ENCODE results near the gene NKIRAS2. TPM values are rescaled to one million over a fixed set of nuclear protein-coding genes. Genes with fewer than 3 reads are reported as not detected.
"Not testable (repeated sequence)": the region's sequence is repeated elsewhere in the genome, so short reads cannot be mapped to it uniquely, and the experiment has no call there.

Gene NKIRAS2
- total RNA-seq, 2 donors from 2014 or later: 64.8 to 69.8 TPM

- peaks cover 0 to 24% of the 10 kb centered on the region in 2 donors for H3K4me1 ChIP-seq
- no peak overlapping the region for H3K27ac ChIP-seq
- TF ChIP-seq, protein P1, sequence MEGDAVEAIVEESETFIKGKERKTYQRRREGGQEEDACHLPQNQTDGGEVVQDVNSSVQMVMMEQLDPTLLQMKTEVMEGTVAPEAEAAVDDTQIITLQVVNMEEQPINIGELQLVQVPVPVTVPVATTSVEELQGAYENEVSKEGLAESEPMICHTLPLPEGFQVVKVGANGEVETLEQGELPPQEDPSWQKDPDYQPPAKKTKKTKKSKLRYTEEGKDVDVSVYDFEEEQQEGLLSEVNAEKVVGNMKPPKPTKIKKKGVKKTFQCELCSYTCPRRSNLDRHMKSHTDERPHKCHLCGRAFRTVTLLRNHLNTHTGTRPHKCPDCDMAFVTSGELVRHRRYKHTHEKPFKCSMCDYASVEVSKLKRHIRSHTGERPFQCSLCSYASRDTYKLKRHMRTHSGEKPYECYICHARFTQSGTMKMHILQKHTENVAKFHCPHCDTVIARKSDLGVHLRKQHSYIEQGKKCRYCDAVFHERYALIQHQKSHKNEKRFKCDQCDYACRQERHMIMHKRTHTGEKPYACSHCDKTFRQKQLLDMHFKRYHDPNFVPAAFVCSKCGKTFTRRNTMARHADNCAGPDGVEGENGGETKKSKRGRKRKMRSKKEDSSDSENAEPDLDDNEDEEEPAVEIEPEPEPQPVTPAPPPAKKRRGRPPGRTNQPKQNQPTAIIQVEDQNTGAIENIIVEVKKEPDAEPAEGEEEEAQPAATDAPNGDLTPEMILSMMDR (IDR thresholded peaks at IDR 0.05): no peak
- peaks cover 55% of the 10 kb centered on the region for H3K36me3 ChIP-seq
- no peaks in the 10 kb centered on the region for H3K27me3 ChIP-seq
- no peak for DNase-seq (ENCODE audit: low spot score)
- no peaks in the 10 kb centered on the region for H3K9me3 ChIP-seq
- no peak overlapping the region for H3K4me3 ChIP-seq
Measured at GRCh38 chr17:42001729-42002128, 18.2 kb upstream of the NKIRAS2 start.

DNA sequence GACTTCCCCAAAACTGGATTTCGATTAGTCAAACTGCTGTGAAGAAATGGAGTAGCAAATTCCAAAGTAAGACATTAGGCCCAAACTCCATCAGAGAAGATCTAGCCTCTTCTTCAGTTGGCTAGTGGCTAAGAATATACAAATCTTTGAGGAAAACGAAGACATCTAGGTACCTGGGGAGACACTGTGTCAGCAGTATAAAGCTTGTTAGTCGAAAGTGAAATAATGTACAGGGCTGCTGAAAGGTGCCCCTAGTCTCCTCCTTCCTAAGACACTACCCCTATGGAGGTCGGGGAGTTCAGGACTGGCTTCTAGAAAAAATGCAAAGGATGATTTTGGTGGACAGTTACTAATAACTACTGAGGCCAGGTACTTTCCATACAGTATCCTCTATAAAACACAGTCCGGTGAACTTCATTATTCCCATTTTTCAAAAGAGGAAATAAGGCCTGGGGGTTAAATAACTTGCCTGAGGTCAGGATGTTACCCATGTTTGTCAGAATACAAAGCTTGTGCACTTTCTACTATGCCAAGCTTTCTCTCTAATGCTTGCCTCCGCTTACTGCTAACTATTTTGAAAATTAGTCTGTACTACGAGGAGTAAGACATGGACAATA lies 17.6 kb upstream of the NKIRAS2 start:
- Histone ChIP-seq H3K4me1 (peaks cover 0 to 30% of the 10 kb centered on the region in 2 donors), H3K27ac (no peak overlapping the region), H3K9me3 (no peaks in the 10 kb centered on the region), H3K36me3 (peaks cover 49% of the 10 kb centered on the region), H3K4me3 (no peak overlapping the region), H3K27me3 (no peaks in the 10 kb centered on the region)
- TF ChIP-seq, protein P1 (IDR thresholded peaks at IDR 0.05): no peak
- no peak for DNase-seq (ENCODE audit: low spot score)

GRCh38 chr17:42002792-42003301 lies 17.0 kb upstream of the NKIRAS2 start:
- Histone ChIP-seq H3K27ac (no peak overlapping the region), H3K4me3 (no peak overlapping the region), H3K36me3 (peaks cover 43% of the 10 kb centered on the region), H3K4me1 (peaks cover 0 to 35% of the 10 kb centered on the region in 2 donors), H3K9me3 (no peaks in the 10 kb centered on the region), H3K27me3 (no peaks in the 10 kb centered on the region)
- TF ChIP-seq, protein P1 (IDR thresholded peaks at IDR 0.05): no peak
- DNase-seq (ENCODE audit: low spot score): no peak

DNA sequence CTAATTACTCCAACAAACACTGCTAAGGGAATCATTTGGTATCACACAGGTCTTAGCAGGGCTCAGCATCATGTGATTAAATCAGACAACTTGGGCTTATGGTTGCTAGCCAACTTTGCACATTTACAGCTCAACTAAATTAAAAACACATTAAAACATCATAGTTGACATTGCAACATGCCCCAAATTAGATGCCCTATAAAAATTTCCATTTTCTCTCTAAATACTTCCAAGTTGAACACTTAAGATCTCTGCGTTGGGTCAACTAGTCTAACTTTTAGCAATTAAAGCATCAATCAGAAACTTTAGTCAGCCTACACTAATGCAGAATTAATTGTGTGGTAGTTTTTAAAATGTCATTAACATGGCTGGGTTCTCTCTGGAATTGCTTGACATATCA lies 14.7 kb upstream of the NKIRAS2 start:
- Histone ChIP-seq H3K4me3 (no peak overlapping the region), H3K36me3 (peaks cover 20% of the 10 kb centered on the region), H3K4me1 (peaks cover 0 to 52% of the 10 kb centered on the region in 2 donors), H3K9me3 (no peaks in the 10 kb centered on the region), H3K27me3 (no peaks in the 10 kb centered on the region), H3K27ac (no peak overlapping the region)
- TF ChIP-seq, protein P1 (IDR thresholded peaks at IDR 0.05): no peak
- DNase-seq (ENCODE audit: low spot score): no peak

DNA sequence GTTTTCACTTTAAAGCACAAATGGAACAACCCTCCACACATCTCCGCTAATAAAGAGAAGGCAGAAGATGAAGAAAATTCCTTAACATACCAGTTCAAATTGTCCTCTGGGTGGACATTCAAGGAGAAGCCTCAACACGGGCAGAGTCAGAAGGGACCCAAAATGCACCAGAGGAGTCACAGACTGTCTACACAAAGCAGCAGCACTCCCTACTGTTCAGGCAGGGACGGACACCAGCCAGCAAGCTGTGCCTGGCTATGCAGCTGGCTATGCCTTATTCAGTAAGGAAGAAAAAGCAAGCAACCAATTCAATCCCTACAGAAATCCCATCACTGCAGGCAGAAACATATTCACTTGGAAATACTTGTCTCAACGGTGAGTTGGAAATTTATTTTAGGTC lies 10.7 kb upstream of the NKIRAS2 start:
- Histone ChIP-seq H3K9me3 (no peaks in the 10 kb centered on the region), H3K36me3 (no peaks in the 10 kb centered on the region), H3K4me3 (no peak overlapping the region), H3K27me3 (no peaks in the 10 kb centered on the region), H3K4me1 (peaks cover 0 to 79% of the 10 kb centered on the region in 2 donors), H3K27ac (no peak overlapping the region)
- TF ChIP-seq, protein P1 (IDR thresholded peaks at IDR 0.05): no peak
- no peak for DNase-seq (ENCODE audit: low spot score)

DNA sequence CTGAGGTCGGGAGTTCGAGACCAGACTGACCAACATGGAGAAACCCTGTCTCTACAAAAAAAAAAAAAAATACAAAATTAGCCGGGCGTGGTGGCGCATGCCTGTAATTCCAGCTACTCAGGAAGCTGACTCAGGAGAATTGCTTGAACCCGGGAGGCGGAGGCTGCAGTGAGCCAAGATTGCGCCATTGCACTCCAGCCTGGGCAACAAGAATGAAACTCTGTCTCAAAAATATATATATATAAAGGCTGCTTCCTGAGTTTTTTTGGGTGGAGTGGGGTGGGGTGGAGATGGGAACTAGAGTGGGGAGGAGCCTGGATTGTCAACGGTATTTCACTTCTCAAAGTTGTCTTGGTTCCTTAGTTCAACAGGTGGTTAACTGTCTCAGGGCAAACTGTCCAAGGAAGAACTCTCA lies 9.6 kb upstream of the NKIRAS2 start:
- not testable (repeated sequence) for H3K4me3 ChIP-seq; H3K36me3 ChIP-seq; DNase-seq (ENCODE audit: low spot score); H3K9me3 ChIP-seq; H3K27me3 ChIP-seq
- H3K27ac ChIP-seq: peak overlapping the region in 1 of 2 donors; percentile 46
- H3K4me1 ChIP-seq: peaks cover 0 to 77% of the 10 kb centered on the region in 2 donors
